ENCODE data around the gene TP53BP1.

Gene TP53BP1

DNA sequence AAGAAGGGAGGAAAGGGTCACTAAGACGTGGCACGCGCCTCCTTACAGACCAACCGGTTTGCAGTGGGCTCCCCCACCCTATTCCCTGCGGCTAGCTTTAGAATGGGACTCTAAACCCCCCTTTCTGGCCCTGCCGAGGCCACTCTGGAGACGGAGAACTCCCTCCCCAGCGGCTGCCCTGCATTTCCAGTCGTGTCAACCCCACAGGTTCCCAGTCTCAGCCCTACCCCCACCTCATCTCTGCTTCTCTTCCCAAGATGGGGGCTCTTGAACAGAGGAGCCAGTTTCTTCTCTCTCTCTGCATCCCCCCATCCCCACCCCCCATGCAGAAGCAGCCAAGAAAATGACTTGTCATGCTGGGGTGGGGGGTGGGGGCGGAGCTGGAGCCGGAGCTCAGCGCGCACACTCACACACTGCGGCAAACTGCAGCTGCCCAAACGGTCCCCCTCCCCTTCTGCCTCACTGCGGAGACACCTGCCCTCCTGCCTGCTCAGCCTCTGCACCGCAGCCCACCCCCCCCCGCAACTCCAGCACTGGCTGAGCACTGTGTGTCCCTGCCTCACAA, 25.3 kb upstream of the TP53BP1 start:
- ATAC-seq = peak; percentile 47
- TF ChIP-seq CSDC2 (CRISPR knock-in tag; IDR thresholded peaks at IDR 0.05) = no peak
- TF ChIP-seq, protein P1, sequence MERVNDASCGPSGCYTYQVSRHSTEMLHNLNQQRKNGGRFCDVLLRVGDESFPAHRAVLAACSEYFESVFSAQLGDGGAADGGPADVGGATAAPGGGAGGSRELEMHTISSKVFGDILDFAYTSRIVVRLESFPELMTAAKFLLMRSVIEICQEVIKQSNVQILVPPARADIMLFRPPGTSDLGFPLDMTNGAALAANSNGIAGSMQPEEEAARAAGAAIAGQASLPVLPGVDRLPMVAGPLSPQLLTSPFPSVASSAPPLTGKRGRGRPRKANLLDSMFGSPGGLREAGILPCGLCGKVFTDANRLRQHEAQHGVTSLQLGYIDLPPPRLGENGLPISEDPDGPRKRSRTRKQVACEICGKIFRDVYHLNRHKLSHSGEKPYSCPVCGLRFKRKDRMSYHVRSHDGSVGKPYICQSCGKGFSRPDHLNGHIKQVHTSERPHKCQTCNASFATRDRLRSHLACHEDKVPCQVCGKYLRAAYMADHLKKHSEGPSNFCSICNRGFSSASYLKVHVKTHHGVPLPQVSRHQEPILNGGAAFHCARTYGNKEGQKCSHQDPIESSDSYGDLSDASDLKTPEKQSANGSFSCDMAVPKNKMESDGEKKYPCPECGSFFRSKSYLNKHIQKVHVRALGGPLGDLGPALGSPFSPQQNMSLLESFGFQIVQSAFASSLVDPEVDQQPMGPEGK (CRISPR knock-in tag; IDR thresholded peaks at IDR 0.05; ENCODE audit: borderline replicate concordance) = peak; percentile 49; the same call in 1 of the 2 replicates

DNA sequence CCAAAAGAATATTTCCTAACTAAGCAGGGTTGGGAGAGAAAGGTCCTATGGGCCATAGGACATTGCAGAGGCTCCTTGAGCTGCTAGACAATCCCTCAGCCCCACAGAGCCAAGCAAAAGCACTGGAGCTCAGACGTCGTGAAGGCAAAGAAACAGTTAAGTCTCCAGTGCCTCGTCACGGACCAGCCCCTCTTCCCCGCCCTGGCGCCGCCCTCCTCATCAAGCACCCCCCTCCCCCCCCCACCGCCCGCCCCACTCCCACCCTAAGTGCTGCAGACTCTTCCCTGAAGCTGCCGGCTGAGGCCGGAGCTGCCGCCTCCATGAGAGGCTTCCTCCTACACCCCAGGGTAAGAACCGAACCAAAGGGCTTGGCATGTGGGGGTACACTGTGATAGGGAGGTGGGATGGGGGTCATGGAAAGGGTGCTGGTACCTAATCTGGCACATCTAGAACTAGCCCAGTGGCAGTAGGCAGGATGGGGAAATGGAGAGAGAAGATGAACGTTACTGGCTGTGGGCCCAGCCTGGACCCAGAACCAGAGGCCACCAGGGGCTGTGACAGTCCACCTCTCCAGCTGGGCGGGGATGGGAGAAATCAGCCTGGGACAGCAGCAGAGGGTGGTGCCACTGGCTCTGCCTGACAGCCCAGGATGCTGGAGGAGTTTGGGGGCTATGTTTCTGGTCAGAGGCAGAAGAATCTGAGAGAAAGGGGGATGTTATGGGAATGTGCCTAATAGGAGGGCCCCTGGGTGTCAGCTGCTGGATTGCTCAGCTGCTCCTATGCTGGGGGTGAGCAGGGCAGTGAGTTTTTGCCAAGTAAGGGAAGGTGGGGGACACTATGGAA, 24.6 kb upstream of the TP53BP1 start, which contains the start of gene MAP1A:
MAP1A (plus strand) TSS at position 255 of the 843 bp plus-strand sequence. CDS start 3,866 bp downstream, outside the sequence.
- TF ChIP-seq, protein P2, sequence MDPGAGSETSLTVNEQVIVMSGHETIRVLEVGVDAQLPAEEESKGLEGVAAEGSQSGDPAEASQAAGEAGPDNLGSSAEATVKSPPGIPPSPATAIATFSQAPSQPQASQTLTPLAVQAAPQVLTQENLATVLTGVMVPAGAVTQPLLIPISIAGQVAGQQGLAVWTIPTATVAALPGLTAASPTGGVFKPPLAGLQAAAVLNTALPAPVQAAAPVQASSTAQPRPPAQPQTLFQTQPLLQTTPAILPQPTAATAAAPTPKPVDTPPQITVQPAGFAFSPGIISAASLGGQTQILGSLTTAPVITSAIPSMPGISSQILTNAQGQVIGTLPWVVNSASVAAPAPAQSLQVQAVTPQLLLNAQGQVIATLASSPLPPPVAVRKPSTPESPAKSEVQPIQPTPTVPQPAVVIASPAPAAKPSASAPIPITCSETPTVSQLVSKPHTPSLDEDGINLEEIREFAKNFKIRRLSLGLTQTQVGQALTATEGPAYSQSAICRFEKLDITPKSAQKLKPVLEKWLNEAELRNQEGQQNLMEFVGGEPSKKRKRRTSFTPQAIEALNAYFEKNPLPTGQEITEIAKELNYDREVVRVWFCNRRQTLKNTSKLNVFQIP (CRISPR knock-in tag; IDR thresholded peaks at IDR 0.05; ENCODE audit: borderline replicate concordance, low read depth) = no peak
- no peak for TF ChIP-seq BACH2 (CRISPR knock-in tag; IDR thresholded peaks at IDR 0.05; ENCODE audit: borderline replicate concordance)
- no peak for TF ChIP-seq ZFP3 (CRISPR knock-in tag; IDR thresholded peaks at IDR 0.05)
- TF ChIP-seq ZC3H10 (CRISPR knock-in tag; IDR thresholded peaks at IDR 0.05) = no peak
- peak; percentile 73 for ATAC-seq

DNA sequence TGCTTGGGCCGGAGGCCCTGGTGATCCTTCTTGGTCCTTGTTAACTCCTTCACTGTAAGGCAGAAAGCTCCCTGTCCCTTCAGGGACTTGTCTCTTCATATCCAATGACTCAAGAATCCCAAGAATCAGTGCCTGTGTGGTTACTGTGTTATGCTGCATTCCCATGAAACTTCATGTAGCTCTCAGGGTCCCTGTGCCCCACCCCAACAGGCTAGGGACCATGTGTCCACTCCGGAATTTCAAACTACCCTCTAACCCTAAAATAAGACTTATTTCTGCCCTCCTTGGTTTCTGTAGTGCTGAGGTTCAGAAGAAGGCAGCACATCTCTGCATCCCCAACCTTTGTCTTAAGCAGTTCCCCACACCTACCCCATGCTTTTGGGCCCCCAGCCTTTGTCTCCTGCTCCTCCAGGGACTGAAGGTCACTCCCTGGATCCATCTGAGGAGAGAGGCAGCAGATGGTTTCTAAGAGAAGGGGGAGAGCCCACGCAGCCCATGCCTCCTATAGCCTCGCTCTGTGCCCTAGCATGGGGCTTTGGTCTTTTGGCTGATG, 23.9 kb upstream of the TP53BP1 start:
- TF ChIP-seq BACH2 (CRISPR knock-in tag; IDR thresholded peaks at IDR 0.05; ENCODE audit: borderline replicate concordance) = no peak
- TF ChIP-seq TCF4 (CRISPR knock-in tag; IDR thresholded peaks at IDR 0.05; ENCODE audit: borderline replicate concordance) = no peak
- no peak for TF ChIP-seq TOX (CRISPR knock-in tag; IDR thresholded peaks at IDR 0.05; ENCODE audit: borderline replicate concordance)
- TF ChIP-seq, protein P3, sequence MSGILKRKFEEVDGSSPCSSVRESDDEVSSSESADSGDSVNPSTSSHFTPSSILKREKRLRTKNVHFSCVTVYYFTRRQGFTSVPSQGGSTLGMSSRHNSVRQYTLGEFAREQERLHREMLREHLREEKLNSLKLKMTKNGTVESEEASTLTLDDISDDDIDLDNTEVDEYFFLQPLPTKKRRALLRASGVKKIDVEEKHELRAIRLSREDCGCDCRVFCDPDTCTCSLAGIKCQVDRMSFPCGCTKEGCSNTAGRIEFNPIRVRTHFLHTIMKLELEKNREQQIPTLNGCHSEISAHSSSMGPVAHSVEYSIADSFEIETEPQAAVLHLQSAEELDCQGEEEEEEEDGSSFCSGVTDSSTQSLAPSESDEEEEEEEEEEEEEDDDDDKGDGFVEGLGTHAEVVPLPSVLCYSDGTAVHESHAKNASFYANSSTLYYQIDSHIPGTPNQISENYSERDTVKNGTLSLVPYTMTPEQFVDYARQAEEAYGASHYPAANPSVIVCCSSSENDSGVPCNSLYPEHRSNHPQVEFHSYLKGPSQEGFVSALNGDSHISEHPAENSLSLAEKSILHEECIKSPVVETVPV (CRISPR knock-in tag; IDR thresholded peaks at IDR 0.05) = no peak
- TF ChIP-seq ZNF8 (CRISPR knock-in tag; IDR thresholded peaks at IDR 0.05) = no peak
- no peak for TF ChIP-seq ARNTL (CRISPR knock-in tag; IDR thresholded peaks at IDR 0.05; ENCODE audit: borderline replicate concordance, low read depth)
- no peak for TF ChIP-seq ZFP3 (CRISPR knock-in tag; IDR thresholded peaks at IDR 0.05)
- no peak for TF ChIP-seq ESRRG (CRISPR knock-in tag; IDR thresholded peaks at IDR 0.05)
- no peak for TF ChIP-seq ZNF70 (CRISPR knock-in tag; IDR thresholded peaks at IDR 0.05)
- no peak for TF ChIP-seq RARB (CRISPR knock-in tag; IDR thresholded peaks at IDR 0.05)
- no peak for TF ChIP-seq PPARA (CRISPR knock-in tag; IDR thresholded peaks at IDR 0.05; ENCODE audit: borderline replicate concordance)
- TF ChIP-seq, protein P2 (CRISPR knock-in tag; IDR thresholded peaks at IDR 0.05; ENCODE audit: borderline replicate concordance, low read depth) = no peak
- TF ChIP-seq GLIS3 (CRISPR knock-in tag; IDR thresholded peaks at IDR 0.05) = no peak
- TF ChIP-seq CSDC2 (CRISPR knock-in tag; IDR thresholded peaks at IDR 0.05) = no peak
- no peak for TF ChIP-seq ZNF565 (CRISPR knock-in tag; conservative IDR thresholded peaks at IDR 0.05; ENCODE audit: low read depth)
- ATAC-seq = peak; percentile 42

DNA sequence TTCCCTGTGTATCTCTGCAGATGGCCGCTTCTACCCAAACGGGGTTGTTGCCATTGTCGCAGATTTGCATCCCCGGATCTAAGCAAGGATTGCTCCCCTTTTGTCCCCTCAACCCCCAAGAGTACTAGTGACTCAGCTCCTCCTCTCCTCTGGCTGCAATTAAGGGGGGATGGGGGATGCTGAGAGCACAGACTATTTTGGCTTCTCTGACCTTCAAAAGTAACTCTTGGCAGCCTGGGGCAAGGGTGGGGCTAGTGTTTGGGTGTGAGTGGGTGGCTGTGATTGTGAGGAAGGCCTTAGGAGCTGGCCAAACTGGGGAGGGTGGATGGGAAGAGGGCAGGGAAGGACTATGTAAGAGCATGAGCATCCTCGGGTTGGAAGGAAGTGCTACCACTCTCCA, 23.2 kb upstream of the TP53BP1 start:
- ATAC-seq = no peak
- no peak for TF ChIP-seq BACH2 (CRISPR knock-in tag; IDR thresholded peaks at IDR 0.05; ENCODE audit: borderline replicate concordance)
- TF ChIP-seq OSR1 (CRISPR knock-in tag; IDR thresholded peaks at IDR 0.05) = no peak
- no peak for TF ChIP-seq CSDC2 (CRISPR knock-in tag; IDR thresholded peaks at IDR 0.05)
- TF ChIP-seq, protein P3 (CRISPR knock-in tag; IDR thresholded peaks at IDR 0.05) = no peak
- no peak for TF ChIP-seq ARNTL (CRISPR knock-in tag; IDR thresholded peaks at IDR 0.05; ENCODE audit: borderline replicate concordance, low read depth)
- TF ChIP-seq PPARA (CRISPR knock-in tag; IDR thresholded peaks at IDR 0.05; ENCODE audit: borderline replicate concordance) = no peak
- no peak for TF ChIP-seq TOX (CRISPR knock-in tag; IDR thresholded peaks at IDR 0.05; ENCODE audit: borderline replicate concordance)
- no peak for TF ChIP-seq ZC3H10 (CRISPR knock-in tag; IDR thresholded peaks at IDR 0.05)
- TF ChIP-seq, protein P4, sequence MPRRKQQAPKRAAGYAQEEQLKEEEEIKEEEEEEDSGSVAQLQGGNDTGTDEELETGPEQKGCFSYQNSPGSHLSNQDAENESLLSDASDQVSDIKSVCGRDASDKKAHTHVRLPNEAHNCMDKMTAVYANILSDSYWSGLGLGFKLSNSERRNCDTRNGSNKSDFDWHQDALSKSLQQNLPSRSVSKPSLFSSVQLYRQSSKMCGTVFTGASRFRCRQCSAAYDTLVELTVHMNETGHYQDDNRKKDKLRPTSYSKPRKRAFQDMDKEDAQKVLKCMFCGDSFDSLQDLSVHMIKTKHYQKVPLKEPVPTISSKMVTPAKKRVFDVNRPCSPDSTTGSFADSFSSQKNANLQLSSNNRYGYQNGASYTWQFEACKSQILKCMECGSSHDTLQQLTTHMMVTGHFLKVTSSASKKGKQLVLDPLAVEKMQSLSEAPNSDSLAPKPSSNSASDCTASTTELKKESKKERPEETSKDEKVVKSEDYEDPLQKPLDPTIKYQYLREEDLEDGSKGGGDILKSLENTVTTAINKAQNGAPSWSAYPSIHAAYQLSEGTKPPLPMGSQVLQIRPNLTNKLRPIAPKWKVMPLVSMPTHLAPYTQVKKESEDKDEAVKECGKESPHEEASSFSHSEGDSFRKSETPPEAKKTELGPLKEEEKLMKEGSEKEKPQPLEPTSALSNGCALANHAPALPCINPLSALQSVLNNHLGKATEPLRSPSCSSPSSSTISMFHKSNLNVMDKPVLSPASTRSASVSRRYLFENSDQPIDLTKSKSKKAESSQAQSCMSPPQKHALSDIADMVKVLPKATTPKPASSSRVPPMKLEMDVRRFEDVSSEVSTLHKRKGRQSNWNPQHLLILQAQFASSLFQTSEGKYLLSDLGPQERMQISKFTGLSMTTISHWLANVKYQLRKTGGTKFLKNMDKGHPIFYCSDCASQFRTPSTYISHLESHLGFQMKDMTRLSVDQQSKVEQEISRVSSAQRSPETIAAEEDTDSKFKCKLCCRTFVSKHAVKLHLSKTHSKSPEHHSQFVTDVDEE (CRISPR knock-in tag; IDR thresholded peaks at IDR 0.05) = no peak
- TF ChIP-seq, protein P2 (CRISPR knock-in tag; IDR thresholded peaks at IDR 0.05; ENCODE audit: borderline replicate concordance, low read depth) = no peak
- no peak for TF ChIP-seq ZNF8 (CRISPR knock-in tag; IDR thresholded peaks at IDR 0.05)
- no peak for TF ChIP-seq GLIS3 (CRISPR knock-in tag; IDR thresholded peaks at IDR 0.05)
